ENCODE data around the gene APOF.
"Not testable (repeated sequence)": the region's sequence is repeated elsewhere in the genome, so short reads cannot be mapped to it uniquely, and the experiment has no call there.

APOF gene

GRCh38 chr12:56346675-56347074 lies 16.0 kb downstream of the APOF start:
- ChIA-PET CTCF (interaction anchor here (0.6 to 1.1 kb wide), 5 partner anchors 13 to 600 kb away, joined by 3 to 5 read pairs (median 4); partner anchors contain the start of genes PAN2 and STAT2), POLR2A (interaction anchor here (1.2 kb wide), 1 partner anchor 14 kb away, joined by 4 read pairs; the partner anchor contains the start of gene STAT2)
- no peaks in the 10 kb centered on the region for H3K9me3 ChIP-seq (ENCODE audit: control insufficient read depth, insufficient read depth, low read depth, low read length)
- no peak overlapping the region for H3K27ac ChIP-seq (ENCODE audit: extremely low read depth, low read depth, low read length)
- TF ChIP-seq ZNF555 (tag by site-specific recombination; conservative IDR thresholded peaks at IDR 0.05) (no peak), PRDM2 (tag by site-specific recombination; IDR thresholded peaks at IDR 0.05; ENCODE audit: borderline replicate concordance) (no peak), FEZF1 (tag by site-specific recombination; IDR thresholded peaks at IDR 0.05) (no peak), SCRT1 (tag by site-specific recombination; IDR thresholded peaks at IDR 0.05; ENCODE audit: borderline replicate concordance) (no peak), ZBTB8A (tag by site-specific recombination; IDR thresholded peaks at IDR 0.05) (no peak), ZBTB44 (tag by site-specific recombination; IDR thresholded peaks at IDR 0.05) (no peak), YY1 (tag by site-specific recombination; IDR thresholded peaks at IDR 0.05) (no peak), ZNF580 (tag by site-specific recombination; IDR thresholded peaks at IDR 0.05) (no peak)
- peaks cover 16 to 79% of the 10 kb centered on the region in 2 experiments for H3K36me3 ChIP-seq (ENCODE audit: control insufficient read depth in 2 of 2, insufficient read depth in 1 of 2, low read length in 2 of 2)
- no peaks in the 10 kb centered on the region for H3K4me1 ChIP-seq (ENCODE audit: control insufficient read depth, insufficient read depth, low read length)
- no peak overlapping the region for H3K4me3 ChIP-seq (ENCODE audit: low read depth, low read length)

GRCh38 chr12:56342290-56342689 lies 20.4 kb downstream of the APOF start:
- not testable (repeated sequence) for H3K4me3 ChIP-seq (ENCODE audit: low read depth, low read length); H3K4me1 ChIP-seq (ENCODE audit: control insufficient read depth, insufficient read depth, low read length); H3K9me3 ChIP-seq (ENCODE audit: control insufficient read depth, insufficient read depth, low read depth, low read length); H3K27ac ChIP-seq (ENCODE audit: extremely low read depth, low read depth, low read length)
- peaks cover 6 to 45% of the 10 kb centered on the region in 2 experiments; a peak in 2 of 3 replicates for H3K36me3 ChIP-seq (ENCODE audit: control insufficient read depth in 2 of 2, insufficient read depth in 1 of 2, low read length in 2 of 2)
- ChIA-PET POLR2A (interaction anchor here (0.6 to 4.3 kb wide), 4 partner anchors 17 to 145 kb away, joined by 3 to 24 read pairs (median 3); partner anchors contain the start of genes CNPY2, GLS2, STAT2 and TIMELESS), CTCF (interaction anchor here (0.7 to 0.8 kb wide), 2 partner anchors 17 to 122 kb away, joined by 3 to 7 read pairs; no protein-coding TSS in a partner anchor)
- peak; percentile 91 for TF ChIP-seq ZNF121 (tag by site-specific recombination; IDR thresholded peaks at IDR 0.05)

GRCh38 chr12:56341616-56342015 lies 21.0 kb downstream of the APOF start:
- ChIA-PET POLR2A (interaction anchor here (0.7 to 4.3 kb wide), 4 partner anchors 18 to 293 kb away, joined by 3 to 24 read pairs (median 3); partner anchors contain the start of genes CNPY2, STAT2 and TIMELESS), CTCF (interaction anchor here (0.6 to 1.2 kb wide), 3 partner anchors 122 to 253 kb away, joined by 3 to 5 read pairs (median 3); no protein-coding TSS in a partner anchor)
- Histone ChIP-seq H3K4me1 (ENCODE audit: control insufficient read depth, insufficient read depth, low read length) (no peaks in the 10 kb centered on the region), H3K27ac (ENCODE audit: extremely low read depth, low read depth, low read length) (no peak overlapping the region), H3K9me3 (ENCODE audit: control insufficient read depth, insufficient read depth, low read depth, low read length) (no peaks in the 10 kb centered on the region), H3K4me3 (ENCODE audit: low read depth, low read length) (no peak overlapping the region), H3K36me3 (ENCODE audit: control insufficient read depth in 2 of 2, insufficient read depth in 1 of 2, low read length in 2 of 2) (peaks cover 6 to 38% of the 10 kb centered on the region in 2 experiments; a peak in 2 of 3 replicates)
- no peak for TF ChIP-seq GLIS2 (tag by site-specific recombination; IDR thresholded peaks at IDR 0.05)
